ENCODE results near the gene KLC1. TPM values are rescaled to one million over a fixed set of nuclear protein-coding genes. Genes with fewer than 3 reads are reported as not detected.

KLC1 gene
- total RNA-seq, 4 donors from 2014 or later, result 236 to 340 (median 281) TPM

DNA sequence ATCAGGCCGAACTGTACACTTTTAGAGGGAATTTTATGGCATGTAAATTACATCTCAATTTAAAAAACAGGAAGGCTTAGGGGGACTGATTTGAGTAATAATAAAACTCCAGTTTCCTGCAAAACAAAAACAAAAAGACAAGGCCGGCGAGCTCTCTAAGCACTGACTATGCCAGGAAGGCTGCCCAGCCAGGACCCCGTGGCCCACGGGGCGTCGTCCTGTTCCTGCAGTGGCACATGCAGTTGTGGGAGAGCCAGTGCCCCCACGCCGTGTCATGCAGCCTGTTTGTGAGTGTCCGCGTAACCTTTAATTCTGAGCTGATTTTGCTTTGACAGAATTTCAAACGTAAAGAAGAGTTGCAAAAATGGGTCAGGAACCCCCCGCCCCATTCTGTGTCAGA is 75.7 kb downstream of the KLC1 start:
- H3K27me3 ChIP-seq, result no peaks in the 10 kb centered on the region
- intact Hi-C loops (cut with DNase I), result no loop called here
- peaks cover 25 to 34% of the 10 kb centered on the region in 2 donors for H3K36me3 ChIP-seq
- H3K27ac ChIP-seq, result peak overlapping the region in 1 of 3 donors; percentile 52
- 73 to 81% methylated on average over 13 of the region's 13 CpGs for WGBS, 2 donors
- no peak overlapping the region for H3K4me3 ChIP-seq (replicated peaks in 1 of 3)
- H3K4me1 ChIP-seq, result no peaks in the 10 kb centered on the region
- H3K9me3 ChIP-seq, result no peaks in the 10 kb centered on the region
- TF ChIP-seq POLR2A (IDR thresholded peaks at IDR 0.05) (no peak), CTCF (IDR thresholded peaks at IDR 0.05) (no peak)
- DNase-seq, result no peak

- WGBS, 2 donors, result 62% methylated on average over 13 to 15 of the region's 15 CpGs
- Histone ChIP-seq H3K4me1 (no peaks in the 10 kb centered on the region), H3K4me3 (replicated peaks in 1 of 3) (no peak overlapping the region), H3K27me3 (no peaks in the 10 kb centered on the region), H3K27ac (peak overlapping the region in 2 of 3 donors; percentile 14 to 52), H3K36me3 (peaks cover 25 to 34% of the 10 kb centered on the region in 2 donors), H3K9me3 (no peaks in the 10 kb centered on the region)
- intact Hi-C loops (cut with DNase I), result no loop called here
- TF ChIP-seq CTCF (IDR thresholded peaks at IDR 0.05) (no peak), POLR2A (IDR thresholded peaks at IDR 0.05) (no peak)
- peak; percentile 49 to 65 for DNase-seq
These were observed 76.1 kb downstream of the KLC1 start for GRCh38 chr14:103705118-103705503.

- DNase-seq, result no peak
- H3K36me3 ChIP-seq, result peaks cover 20 to 32% of the 10 kb centered on the region in 2 donors
- H3K27ac ChIP-seq, result peak overlapping the region in 2 of 3 donors; percentile 14 to 52
- WGBS, 2 donors, result 71 to 85% methylated on average over 22 to 26 of the region's 28 CpGs
- no peak overlapping the region for H3K4me3 ChIP-seq (replicated peaks in 1 of 3)
- TF ChIP-seq POLR2A (IDR thresholded peaks at IDR 0.05), result no peak
- TF ChIP-seq CTCF (IDR thresholded peaks at IDR 0.05), result no peak
- H3K9me3 ChIP-seq, result no peaks in the 10 kb centered on the region
- H3K27me3 ChIP-seq, result no peaks in the 10 kb centered on the region
- intact Hi-C loops (cut with DNase I), result no loop called here
- H3K4me1 ChIP-seq, result no peaks in the 10 kb centered on the region
These were observed 76.7 kb downstream of the KLC1 start for GRCh38 chr14:103705504-103706284.

DNA sequence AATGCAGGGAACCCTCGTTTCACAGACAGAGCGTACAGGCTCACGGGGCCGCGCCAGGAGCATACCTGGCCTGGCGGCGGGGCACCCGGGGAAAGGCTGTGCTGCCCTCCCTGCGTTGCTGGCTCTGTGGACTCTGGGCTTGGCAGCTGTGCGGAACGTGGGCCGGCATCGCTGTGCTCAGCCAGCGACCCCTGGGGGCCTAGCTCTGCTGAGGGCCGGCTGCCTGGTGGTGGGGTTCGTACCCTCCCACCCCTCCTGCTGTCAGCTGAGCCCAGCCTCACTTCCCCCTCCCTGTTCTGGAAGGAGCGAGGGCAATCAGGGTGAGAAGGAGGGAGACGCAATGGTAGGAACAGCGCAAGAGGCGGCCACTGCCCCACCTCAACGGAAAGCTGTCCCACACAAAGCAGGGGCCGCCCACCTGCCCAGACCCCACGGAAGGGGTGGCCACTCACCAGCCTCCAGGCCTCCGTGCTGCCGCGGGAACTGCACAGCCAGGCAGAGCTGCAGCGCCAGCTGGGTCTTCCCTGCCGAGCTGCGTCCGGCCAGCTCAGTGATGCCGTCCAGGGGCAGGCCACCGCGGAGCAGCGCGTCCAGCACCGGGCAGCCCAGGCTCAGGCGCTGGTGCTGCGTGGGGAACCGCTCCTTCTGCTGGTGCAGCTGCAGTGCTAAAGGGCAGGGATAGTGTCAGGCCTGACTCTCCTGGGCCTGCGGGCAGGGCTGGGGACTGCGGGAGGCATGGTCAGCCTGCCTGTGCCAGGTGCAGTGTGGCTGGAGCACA is 77.7 kb downstream of the KLC1 start:
- WGBS, 2 donors, result 94 to 97% methylated on average over 13 to 27 of the region's 41 CpGs
- intact Hi-C loops (cut with DNase I), result no loop called here
- peaks cover 5 to 8% of the 10 kb centered on the region in 2 donors for H3K4me1 ChIP-seq
- DNase-seq, result no peak
- no peaks in the 10 kb centered on the region for H3K9me3 ChIP-seq
- TF ChIP-seq CTCF (IDR thresholded peaks at IDR 0.05) (no peak), POLR2A (IDR thresholded peaks at IDR 0.05) (no peak)
- H3K4me3 ChIP-seq (replicated peaks in 1 of 3), result no peak overlapping the region
- no peaks in the 10 kb centered on the region for H3K27me3 ChIP-seq
- H3K36me3 ChIP-seq, result peaks cover 20 to 23% of the 10 kb centered on the region in 2 donors
- H3K27ac ChIP-seq, result no peak overlapping the region
